ENCODE results near the gene LSM3.

Gene LSM3

DNA sequence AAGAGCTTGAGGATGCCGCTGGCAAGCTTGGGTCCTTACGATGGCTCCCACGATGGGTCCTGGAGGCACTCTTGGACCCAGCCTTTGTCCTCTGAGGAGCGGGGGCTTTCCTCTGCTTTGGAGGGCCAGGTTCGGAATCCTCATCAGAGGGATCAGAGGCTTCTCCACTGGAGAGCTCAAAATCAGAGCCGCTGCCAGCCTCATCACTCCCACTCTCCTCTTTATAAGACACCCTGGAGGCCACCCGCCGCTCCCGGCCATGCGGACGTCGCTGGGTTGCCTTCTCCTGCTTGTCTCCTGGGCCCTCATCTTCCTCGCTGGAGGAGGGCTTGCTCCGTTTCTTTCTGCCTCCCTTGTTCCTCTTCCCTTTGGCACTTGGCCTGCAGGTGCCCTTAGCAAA, 20.2 kb upstream of the LSM3 start:
- DNase-seq: no peak

DNA sequence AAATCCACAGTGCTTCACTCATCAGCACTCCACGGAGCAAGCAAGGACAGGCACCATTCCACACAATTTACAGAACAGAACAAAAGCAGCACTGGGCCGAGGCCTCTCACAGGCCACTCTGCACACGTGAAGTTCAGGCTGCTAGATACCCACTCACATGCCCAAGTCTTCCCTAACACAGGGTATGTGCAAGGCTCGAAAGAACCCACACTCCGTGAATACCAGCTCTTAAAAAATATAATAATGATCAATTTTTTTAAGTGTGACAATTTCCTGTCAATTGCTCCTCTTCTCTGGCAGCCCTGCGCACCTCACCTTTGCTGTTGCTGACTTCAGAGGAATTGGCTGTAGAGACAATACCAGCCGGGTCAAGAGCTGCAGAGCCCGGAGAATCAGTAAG, 19.2 kb upstream of the LSM3 start:
- no peak for DNase-seq

DNA sequence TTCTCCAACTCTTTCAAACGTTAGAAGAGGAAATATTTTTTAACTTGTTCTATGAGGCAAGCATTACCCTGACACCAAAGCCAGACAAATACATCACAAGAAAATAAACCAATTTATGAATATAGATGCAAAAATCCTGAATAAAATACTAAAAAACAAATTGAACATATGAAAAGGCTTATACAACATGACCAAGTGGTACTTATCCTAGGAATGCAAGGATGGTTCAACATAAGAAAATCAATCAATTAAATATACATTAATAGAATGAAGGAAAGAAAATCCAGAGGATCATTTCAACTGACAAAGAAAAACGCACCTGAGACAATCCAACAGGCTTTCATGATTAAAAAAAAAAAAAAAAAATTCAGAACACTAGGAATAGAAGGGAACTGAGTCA, 17.3 kb upstream of the LSM3 start:
- DNase-seq: no peak

DNA sequence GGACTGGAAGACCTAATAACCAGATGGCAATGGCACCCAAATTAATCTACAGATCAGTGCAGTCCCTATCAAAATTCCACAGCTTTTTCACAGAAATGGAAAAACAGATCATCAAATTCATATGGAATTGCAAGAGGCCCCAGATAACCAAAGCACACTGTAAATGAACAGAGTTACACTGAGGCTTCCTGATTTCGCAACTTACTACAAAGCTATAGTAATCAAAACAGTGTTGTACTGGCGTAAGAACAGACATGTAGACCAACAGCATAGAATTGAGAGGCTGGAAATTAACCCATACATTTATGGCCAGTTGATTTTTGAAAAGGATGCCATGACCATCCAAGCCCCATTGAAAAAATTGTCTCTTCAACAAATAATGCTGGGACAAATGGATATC, 16.4 kb upstream of the LSM3 start:
- DNase-seq: no peak

DNA sequence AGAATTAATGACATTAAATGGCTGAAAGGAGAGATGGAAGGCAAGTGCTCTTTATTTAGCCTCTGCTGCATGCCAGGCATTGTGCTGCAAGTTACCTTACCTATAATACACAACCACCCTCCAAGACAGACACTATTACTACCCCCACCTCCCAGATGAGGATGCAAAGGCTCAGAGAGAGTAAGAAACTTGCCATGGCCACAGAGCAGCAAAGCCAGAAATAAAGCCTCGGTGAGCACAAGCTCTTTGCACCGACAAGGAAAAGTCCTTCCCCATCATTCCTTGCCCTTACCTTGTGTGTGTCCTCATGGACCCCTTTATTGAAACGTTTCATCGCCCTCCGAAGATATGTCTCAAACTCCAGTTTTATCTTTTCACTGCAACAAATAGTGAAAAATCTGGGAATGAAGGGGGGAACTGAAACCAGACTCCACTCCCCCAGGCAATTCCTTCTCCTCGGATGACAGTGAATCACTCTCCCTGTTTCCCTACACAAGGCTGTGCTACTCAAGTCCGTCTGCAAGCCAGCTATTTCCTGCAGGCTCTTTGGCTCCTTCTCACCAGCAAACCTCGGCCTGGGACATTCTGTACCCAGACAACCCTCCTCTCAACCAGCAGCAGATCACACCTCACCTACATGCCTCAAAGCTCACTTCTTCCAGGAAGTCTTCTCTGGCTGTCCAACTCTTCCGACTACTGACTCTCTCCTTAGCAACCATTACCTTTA, 11.6 kb upstream of the LSM3 start:
- no peak for DNase-seq

DNA sequence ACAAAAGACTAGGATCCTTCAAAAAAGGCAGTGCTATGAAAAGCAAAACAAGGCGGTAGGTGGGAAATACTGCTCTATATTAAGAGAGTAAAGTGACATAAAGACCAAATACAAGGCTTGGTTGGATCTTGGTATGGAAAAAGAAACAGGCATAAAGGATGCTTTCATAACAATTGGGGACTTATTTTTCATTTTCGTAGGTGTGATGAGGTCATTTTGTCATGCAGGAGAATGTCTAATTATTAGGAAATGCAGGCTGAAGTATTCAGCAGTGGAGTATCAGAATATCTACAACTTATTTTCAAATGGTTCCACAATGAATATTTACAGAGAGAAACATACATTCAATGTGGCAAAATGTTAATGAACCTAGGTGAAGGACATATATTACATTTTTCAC, 9.2 kb upstream of the LSM3 start:
- DNase-seq: no peak

DNA sequence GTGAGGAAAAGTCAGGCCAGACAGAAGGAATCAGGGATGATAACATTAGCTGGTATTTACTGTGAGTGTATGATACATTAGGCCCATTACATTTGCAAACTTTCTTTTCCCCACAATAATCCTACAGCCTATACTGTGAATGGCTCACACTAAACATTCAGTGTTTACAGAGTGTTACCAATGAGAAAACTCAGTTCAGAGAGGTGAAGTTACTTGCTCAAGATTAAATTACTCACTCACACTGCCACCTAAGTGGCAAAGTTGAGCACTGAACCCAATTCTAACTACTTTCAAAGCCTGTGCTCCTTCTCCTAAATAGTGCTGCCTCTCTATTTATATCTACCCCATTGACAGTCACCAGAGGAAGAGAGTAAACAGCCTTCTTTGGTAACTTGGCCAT, 8.7 kb upstream of the LSM3 start:
- no peak for DNase-seq

DNA sequence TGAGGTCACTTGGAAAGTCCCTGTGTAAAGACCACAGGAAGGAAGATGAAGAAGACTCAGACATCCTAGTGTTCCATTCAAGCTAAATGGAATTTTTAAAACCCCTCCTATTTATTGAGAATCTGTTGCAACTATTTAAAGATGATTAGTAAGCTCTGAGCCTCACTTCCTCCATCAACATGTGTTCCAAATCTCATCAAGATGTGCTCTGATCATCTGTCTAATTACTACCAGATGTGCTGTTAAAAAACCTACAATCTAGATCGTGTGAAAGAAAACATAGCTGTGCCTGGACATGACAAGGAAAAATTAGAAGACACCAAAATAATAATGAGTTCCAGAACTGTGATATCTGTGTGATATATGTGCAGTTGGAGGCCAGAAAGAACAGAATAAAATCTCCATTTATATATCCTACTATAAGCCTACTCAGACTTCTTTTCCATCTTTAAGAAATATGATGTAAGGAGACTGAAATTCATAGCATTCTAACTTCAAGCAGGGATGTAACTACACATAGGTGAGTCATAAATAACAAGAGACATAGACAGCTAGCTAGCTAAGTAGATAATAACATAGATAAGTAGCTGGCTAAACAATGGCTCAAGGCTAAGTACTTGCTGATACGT, 8.0 kb upstream of the LSM3 start:
- no peak for DNase-seq

DNA sequence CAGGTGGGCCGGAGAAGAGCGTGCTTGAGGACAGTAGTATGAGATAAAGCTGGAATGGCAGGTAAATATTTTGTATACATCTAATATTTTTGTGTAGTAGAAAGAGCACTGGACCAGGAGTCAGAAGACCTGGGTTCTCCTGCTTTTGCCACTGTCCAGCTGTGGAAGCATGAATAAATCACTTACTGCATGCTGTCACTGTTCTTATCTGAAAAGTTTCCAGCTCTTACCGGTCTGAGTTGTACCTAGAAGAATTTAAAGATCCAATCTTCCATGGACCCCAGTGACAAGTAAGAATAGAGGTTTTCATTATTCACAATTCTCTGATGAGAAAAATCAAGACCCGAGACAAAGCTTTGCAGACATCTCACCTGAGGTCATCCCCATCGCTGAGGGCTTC, 6.1 kb upstream of the LSM3 start:
- DNase-seq: no peak

DNA sequence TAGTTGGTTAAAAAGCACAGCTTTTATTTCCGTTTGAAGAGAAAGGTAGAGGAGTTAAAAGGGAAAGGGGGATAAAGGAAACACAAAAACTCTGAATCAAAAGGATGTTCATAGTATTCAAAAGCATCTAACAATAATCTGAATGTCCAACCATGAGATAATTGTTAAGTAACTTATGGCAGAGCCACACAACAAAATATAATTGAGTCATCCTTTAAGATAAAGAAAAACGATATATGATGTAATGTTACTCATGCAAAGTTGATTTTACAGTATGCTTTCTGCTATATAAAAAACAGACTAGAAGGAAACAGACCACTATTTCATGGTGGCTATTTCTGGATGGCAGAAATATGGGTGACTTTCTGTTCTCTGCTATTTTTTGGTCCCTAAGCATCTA, 4.1 kb upstream of the LSM3 start:
- DNase-seq: no peak

DNA sequence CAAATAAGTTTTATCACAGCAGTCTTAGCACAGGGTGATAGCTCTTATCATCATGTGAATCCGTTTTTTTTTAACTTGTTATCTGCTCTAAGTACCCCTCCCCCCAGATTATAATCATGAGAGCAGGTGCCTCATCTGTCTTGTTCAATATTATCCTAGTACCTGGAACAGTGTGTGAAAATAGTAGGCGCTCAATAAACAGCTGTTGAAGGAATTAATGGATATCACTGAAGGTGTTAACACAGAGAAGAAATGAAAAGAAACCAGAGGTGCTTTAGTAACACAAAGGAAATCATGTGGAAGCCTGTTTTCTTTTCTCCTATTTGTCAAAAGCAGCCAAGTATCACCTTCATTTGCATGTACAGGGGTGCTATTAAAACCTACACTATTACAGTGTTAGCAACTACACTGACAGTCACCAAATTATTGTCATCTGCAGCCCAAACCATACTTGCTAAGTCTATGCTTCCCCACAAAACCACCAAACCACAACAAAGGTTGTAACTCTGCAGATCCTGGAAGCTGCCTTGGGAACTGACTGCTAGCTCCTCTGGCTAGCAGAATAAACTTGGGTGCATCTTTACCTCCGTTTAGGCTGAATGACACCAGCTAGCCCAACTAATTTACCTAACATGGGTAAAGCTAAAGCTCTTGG, 3.1 kb upstream of the LSM3 start:
- peak; percentile 49 for DNase-seq

DNA sequence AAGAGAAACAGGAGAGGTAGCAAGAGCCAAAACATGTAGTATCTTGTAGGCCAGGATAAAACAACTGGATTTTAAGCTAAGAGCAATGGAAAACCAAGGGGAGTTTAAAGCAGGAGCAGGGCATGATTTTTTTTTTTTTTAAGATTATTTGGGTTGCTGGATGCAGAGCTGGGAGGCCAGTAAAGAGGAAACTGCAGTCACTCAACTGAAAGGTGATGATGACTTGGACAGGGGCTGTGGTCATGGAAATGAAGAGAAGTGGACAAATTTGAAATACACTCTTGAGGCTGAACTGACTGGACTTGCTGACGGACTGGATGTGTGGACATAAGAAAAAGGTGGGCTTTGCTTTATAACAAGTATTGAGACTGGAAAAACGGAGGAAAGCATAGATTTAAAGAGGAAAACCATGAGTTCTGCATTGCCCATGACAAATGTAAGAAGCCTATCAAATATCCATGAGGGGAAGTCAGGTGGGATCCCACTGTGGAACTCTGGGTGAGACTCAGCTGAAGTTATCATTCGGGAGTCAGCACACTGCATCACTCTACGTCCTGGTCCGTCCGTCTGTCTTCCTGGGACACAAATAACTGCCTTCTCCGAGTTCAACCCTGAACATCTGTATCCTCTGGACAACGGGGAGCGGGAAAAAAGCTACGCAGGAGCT, 904 bp upstream of the LSM3 start:
- DNase-seq: no peak

DNA sequence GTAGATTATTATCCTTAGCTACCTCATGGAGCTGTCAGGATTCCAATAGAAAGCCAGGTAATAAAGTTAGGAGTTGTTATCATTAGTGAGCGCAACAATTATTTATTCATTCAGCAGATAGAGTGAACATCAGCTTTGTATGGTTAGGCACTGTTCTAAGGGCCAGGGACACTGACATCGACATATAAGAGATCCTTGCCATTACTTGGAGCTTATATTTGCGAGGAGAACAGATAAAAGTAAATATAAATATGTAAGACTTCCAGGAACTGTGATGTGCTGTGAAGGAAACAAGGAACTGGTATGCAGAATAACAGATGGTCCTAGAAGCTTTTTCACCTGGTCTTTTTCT, 473 bp downstream of the LSM3 start:
- DNase-seq: no peak

DNA sequence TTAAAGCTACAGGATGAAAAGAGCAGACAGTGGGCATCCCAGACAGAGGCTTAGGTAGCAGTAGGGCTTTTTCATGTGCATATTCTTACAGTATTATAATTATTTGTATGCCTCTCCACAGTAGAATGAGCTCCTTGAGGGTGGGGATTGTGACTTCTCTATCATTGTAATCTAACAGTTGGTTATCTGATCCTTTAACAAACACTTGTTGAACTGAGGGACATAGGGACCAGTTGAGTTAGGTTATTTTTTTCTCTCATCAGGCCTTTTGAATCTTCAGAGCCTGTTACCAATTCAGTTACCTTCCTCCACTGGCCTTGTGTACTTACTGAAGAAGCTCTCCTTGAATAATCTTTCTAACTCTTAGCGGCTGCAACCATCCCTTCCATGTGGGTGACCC, 1.2 kb downstream of the LSM3 start:
- DNase-seq: no peak

DNA sequence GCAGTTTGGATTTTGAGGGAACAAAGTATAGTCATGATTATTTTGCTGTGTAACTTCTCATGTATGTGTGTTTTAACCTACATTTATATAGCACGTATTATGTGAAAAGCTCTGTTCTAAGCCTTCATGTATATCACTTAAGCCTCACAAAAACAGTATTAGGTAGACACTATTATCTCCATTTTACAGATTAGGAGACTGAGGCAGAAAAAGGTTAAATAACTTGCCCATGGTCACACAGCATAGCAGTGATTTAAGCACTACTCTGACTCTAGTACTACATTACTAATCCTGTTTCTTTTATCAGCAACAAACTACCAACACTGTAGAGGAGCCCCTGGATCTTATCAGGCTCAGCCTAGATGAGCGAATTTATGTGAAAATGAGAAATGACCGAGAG, 2.6 kb downstream of the LSM3 start:
- no peak for DNase-seq

DNA sequence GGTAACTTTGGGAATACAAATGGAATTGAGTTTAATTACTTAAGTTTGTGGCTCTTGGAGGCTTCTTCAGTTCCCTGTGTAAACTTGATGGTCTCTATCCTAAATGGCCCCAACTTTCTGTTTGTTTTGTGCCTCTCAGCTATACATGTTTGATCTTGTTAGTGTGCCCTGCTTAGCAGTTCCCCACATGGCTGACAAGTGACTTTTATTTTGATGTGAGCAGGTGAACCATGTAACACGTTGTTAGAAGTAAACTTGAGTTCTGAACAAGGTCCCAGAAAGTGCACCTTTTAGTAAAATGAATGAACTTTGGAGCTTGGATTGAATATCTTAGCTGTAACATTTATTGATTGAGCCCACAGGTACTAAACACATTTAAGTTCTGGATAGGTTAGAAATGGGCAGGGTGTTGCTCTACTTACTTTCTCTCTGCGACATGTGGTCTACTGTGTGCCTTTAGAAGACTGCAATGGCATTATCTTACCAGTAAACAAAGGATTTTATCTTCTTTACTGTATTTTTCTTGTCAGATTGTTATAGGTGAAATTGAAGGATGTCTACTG, 4.5 kb downstream of the LSM3 start:
- no peak for DNase-seq

DNA sequence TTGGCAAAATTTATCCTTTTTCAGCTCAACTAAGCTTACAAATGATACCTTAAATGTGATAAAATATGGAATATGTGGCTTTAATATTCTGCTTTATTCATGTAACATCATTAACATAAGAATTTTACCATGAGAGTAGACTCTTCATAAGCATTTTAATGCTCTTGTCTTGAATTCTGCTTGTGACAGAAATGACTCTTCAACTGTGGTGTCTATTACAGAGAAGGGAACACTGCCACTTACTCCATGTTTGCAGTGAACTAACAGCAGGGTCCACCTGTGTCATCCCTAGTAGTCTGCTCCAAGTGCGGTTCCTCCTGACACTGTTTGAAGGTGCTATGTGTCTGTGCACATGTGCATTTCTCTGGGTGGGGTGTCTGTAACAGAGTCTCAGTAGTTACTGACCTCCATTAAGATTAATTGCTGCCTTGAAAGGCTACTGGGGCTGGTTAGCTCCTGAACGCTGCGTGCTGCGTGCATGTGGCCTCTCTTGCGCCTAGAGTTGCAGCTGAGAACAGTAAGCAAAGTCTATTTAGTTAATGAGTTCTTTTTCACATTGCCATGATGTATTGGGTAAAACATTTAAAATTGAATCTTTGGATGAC, 8.3 kb downstream of the LSM3 start:
- no peak for DNase-seq

DNA sequence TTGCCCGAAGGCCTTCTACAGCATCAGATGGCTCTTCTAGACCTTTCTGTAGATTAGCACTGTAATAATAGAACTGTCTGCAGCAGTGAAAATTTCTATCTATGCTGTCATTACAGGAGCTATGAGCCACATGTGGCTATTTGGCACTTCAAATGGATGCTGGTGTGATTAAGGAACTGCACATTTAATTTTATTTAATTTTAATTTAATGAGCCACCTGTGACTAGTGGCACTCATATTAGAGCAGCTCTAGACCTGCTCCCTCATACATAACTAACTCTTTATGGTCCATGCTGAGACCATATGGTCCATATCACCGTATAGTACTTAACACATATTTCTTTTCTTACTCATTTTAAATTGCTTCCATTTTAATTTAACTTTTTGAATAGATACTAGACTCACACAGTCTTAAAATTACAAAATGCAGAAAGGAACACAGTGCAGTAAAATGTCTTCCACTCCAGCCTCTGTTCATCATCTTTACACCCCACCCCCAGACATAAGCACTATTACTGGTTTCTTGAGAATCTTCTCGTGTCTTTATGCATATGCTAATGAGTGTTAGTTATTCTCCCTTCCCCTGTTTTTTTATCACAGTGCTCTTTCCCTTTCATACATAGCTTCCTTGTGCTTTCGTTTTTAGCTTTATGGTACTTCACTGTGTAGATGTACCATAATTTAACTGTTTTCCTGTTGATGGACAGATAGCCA, 9.6 kb downstream of the LSM3 start:
- DNase-seq: no peak

DNA sequence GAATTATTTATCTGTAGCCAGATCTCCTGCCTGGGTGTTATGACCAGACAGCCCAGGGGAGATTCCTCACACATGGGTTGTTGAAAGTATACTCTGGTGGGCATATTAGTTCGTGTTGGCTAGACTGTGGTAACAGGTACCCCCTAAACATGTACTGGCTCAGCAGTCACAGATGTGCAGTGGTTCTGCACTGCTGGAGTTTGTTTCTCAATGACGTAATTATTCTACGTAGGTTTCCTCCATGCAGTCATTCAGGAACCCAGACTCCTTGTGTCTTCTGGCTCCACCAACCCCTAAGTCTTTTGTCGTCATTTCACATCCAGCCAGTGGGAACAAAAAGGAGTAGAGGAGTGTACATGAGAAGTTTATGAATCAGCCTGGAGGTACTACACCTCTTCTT, 16.2 kb downstream of the LSM3 start:
- no peak for DNase-seq

DNA sequence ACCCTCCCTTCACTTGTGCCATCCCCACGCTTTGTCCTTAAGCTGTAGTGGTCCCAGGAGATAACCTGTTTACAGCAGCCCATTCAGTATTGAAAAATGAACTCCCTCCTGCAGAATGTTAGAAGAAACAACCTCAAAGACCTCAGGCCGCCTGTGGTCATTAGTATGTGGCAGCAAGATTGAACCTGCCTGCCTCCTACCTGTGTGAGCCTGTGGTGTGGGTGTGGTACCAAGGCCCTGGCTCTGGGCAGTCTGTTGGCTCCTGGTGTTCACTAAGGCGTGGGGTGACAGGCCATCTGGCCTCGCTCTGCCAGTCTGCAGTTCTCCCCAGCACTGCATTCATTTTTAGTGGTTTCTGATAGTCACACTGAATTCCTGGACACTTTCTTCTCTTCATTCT, 21.0 kb downstream of the LSM3 start:
- DNase-seq: no peak

DNA sequence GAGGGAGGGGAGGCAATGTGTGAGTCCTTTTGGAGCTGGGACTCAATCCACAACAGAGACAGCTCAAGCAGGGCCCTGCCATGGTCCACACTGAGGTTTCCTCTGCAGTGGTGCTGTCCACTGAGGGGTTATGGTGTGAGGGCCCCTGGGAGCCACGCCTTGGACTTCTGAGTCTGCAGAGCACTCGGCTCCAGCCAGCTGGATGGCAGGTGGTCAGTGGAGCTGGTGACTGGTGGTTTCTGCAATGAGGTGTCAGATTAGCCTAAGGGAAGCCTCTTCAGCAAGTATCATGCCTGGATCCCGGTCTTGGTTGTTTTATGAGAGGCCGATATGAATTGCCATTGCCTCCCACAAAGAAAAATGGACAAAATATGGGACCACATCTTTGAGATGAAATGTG, 21.7 kb downstream of the LSM3 start:
- no peak for DNase-seq

DNA sequence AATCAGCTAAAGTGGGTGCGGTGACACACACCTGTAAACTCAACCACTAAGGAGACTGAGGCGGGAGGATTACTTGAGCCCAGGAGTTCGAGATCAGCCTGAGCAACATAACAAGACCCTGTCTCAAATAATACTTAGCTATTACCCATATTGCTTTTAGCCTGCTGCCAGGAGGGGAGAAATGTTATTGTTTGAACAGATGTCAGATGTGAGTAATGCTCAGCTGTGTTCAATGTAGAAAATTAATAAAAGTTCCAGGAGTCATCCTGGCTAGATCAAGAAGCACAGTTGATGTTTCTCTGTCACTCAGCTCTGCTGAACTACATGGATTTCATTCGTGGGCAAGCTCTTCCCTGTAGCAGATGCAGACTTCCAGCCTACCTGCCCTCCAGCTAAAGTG, 22.2 kb downstream of the LSM3 start:
- DNase-seq: no peak
